IPS DF 6.9 (cell line): ENCODE data around the gene FAM83G.

Experiments used
- DNase-seq: peaks from one replicate; pipeline ENCODE4 v3.0.0-alpha.2; 2013; ENCODE audit warnings: low read depth, low spot score
- H3K27ac ChIP-seq: one replicate; pipeline ENCODE4 v1.5.1; 2013; ENCODE audit warnings: low read length, control low read depth
- H3K27me3 ChIP-seq: 2 replicates; pipeline ENCODE4 v1.6.1; 2013; ENCODE audit warnings: mild to moderate bottlenecking, low read length; ENCODE audit not compliant: control insufficient read depth, insufficient read depth
- H3K36me3 ChIP-seq: 2 replicates; pipeline ENCODE4 v1.6.1; 2013; ENCODE audit warnings: low read length; ENCODE audit not compliant: control insufficient read depth, insufficient read depth
- H3K4me1 ChIP-seq: 2 replicates; pipeline ENCODE4 v1.6.1; 2013; ENCODE audit warnings: low read length; ENCODE audit not compliant: control insufficient read depth, insufficient read depth
- H3K4me3 ChIP-seq: 2 replicates; pipeline ENCODE4 v1.5.1; 2013; ENCODE audit warnings: mild to moderate bottlenecking, low read length
- H3K9me3 ChIP-seq: 2 replicates; pipeline ENCODE4 v1.6.1; 2013; ENCODE audit warnings: low read length, inconsistent platforms; ENCODE audit not compliant: control insufficient read depth, insufficient read depth
- WGBS: extraction: QIAGEN DNeasy Blood & Tissue Kit; methylation state at CpG from one replicate; pipeline ENCODE4 v1.1.7; 2013; ENCODE audit warnings: mixed read lengths, missing lambda C conversion rate; ENCODE audit not compliant: insufficient read length, insufficient coverage; 5-methylcytosine and 5-hydroxymethylcytosine counted together

FAM83G gene

DNA sequence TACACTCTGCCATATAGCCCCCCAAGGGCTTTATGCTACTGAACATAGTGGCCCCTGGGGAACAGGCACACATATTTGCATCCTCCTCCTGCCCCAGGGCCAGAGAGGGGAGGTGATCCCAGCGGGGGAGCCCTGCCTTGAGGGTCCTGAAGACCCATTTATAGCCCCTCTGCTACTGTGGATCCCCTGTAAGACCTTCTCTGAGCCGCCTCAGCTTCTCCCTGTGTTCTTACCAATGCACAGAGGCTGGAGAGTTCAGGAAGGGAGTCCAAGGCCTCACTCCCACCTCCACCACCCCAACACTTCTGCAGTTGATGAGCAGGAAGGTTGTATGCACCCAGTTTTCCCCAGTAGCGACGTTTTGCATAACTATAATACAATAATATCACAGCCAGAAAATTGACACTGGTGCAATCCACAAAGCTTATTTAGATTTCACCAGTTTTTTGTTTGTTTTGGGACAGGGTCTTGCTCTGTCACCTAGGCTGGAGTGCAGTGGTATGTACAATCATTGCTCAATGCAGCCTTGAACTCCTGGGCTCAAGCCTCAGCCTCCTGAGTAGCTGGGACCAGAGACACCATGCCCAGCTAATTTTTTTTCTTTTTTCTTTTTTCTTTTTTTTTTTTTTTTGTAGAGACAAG lies 1.3 kb upstream of the FAM83G start:
- DNase-seq, result no peak
- Histone ChIP-seq H3K4me1 (peaks cover 6% of the 10 kb centered on the region), H3K36me3 (peaks cover 5% of the 10 kb centered on the region; the same call in 1 of the 2 replicates), H3K27me3 (no peaks in the 10 kb centered on the region), H3K9me3 (no peaks in the 10 kb centered on the region), H3K27ac (no peak overlapping the region), H3K4me3 (no peak overlapping the region)
- no CpG with 5 or more reads among the region's 4 CpGs for WGBS

DNA sequence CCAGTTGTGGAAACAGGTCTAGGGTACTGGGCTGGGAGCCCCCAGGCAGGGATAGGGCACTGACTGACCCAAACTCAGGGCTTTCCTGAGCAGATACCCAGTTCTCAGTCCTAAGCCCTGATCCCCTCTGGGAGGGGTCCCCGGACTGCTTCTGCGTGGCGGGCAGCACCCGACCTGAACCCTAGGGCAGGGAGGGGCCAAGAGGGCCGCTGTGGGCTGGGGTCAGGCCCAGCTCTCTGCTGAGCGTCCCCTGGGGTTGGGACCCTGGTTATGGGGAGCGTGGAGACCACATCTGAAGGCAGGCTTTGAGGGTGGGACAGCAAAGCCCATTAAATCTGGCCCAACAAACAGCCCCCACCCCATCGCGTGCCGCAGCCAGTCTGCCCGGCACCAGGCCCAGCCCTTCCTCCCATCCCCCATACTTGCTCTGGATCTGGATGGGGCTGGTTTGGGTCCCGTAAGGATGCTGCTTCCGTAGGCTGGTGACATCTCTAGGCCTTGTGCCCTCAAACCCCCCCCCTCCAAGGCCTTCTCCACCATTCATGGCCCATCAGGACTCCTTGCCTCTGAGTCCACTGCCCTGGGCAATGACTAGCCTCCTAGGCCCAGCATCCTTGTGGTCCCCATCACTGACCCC lies 691 bp upstream of the FAM83G start:
- Histone ChIP-seq H3K36me3 (peaks cover 5% of the 10 kb centered on the region; the same call in 1 of the 2 replicates), H3K4me3 (peak overlapping the region; percentile 56; the same call in 1 of the 2 replicates), H3K4me1 (peaks cover 6% of the 10 kb centered on the region), H3K9me3 (no peaks in the 10 kb centered on the region), H3K27me3 (no peaks in the 10 kb centered on the region), H3K27ac (no peak overlapping the region)
- no CpG with 5 or more reads among the region's 13 CpGs for WGBS
- DNase-seq, result no peak

DNA sequence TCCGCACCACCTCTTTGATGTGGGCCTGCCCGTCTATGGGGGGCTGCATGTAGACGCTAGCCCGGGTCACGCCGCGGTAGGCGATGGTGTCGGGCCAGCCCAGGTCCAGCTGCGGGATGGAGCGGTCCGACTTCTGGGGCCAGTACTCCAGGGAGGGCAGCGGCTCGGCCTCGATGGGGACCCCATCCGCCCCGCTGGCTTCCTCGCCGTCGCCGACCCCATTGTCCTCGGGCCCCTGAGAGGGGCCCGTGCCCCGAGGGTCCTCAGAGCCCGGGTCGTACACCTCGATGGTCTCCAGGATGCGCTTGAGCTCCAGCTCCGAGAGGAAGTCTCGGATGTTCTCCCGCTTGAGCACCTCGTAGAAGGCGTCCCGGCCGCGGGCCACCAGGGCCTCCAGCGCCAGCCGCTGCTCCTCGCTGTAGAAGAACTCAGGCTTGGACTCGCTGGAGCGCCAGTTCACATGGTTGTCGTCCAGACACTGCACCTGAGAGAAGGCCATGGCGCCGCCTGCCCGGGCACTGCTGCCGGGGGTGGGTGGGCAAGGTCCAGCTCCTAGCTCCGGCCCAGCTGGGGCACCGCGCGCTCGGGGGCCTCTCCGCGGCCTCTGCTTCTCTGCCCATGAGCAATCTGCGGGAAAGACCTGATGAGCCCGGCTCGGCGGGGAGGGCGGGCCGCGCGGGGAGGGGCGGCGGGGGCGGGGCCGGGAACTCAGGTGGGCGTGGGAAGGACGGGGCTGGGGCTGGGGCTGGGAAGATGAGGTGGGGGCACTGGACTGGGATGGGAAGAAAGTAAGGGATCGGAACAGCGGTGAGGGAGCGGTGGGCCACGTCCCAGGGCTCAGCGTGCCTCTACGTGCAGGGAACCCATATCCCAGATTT lies 782 bp downstream of the FAM83G start:
- Histone ChIP-seq H3K36me3 (peaks cover 5% of the 10 kb centered on the region; the same call in 1 of the 2 replicates), H3K27ac (no peak overlapping the region), H3K9me3 (no peaks in the 10 kb centered on the region), H3K27me3 (no peaks in the 10 kb centered on the region), H3K4me1 (peaks cover 6% of the 10 kb centered on the region), H3K4me3 (peak overlapping the region; percentile 56)
- DNase-seq, result no peak
- WGBS, result no CpG with 5 or more reads among the region's 73 CpGs

DNA sequence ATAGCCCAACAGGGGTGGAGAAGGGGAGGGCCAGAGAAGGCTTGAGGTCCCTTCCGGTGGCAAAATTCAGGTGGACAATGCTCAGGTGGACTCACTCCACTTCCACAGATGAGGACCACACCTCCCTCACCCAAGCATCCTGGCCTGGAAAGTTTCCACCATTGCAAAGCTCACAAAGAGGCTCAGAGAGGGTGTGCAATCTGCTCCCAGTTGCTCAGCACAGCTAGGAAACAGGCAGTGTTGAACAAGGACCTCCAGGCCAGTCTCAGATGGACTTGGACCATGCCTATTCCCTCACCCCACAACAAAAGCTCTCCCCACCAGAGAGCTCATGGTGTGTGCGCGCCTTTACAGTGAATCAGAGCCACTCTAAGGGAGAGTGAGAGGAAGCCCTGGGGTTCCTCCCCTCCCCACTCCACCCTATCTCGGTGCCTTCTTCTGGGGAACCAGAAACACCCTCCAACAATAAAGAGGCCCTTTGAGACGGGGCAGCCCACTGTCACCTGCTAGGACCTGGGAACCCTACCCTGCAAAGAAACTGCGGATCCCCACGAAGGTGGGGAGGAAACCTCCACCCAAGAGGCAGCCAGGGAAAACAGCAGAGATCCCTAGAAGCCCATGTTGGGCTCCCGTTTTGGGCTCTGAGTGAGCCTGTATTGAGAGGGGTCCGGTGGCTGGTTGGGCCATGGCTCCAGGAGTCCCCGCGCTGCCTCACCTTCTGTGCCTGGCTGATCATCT lies 1.6 kb downstream of the FAM83G start:
- H3K36me3 ChIP-seq, result peaks cover 5% of the 10 kb centered on the region; the same call in 1 of the 2 replicates
- no CpG with 5 or more reads among the region's 11 CpGs for WGBS
- no peaks in the 10 kb centered on the region for H3K9me3 ChIP-seq
- peaks cover 6% of the 10 kb centered on the region for H3K4me1 ChIP-seq
- DNase-seq, result no peak
- no peak overlapping the region for H3K27ac ChIP-seq
- no peaks in the 10 kb centered on the region for H3K27me3 ChIP-seq
- H3K4me3 ChIP-seq, result peak overlapping the region; percentile 56; the same call in 1 of the 2 replicates

DNA sequence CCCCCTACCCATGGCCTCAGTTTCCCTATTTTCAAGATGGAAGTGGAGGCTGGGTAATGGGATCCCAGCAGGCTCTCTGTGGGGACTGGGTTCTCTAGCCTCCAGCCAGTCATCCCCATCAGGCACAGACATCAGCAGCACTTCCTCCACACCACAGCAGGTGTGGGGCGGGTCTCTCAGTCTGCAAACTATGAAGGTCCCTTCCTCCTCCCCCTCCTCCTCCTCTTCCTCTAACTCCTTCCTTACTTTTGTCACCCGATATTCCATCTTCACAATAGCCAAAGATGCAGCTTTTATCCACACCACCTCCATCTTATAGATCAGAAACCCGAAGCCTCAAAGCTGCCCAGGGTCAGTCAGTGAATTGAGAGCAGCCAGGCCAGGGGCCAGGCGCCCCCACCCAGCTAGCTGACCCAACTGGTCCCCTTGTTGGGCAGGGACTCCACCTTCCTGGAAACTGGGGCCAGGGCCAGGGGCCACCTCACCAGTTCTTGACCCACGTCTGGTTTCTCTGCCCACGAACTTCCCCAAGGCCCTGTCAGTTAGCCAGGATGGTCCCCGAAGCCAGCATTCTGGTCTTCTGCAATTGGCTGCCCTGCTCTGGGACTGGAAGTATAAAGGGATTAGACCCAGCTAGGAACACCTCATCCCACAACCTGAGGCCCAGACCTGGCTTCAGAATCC lies 2.5 kb downstream of the FAM83G start:
- H3K27me3 ChIP-seq, result no peaks in the 10 kb centered on the region
- no peaks in the 10 kb centered on the region for H3K9me3 ChIP-seq
- H3K36me3 ChIP-seq, result peaks cover 5% of the 10 kb centered on the region; the same call in 1 of the 2 replicates
- WGBS, result 100% methylated on average over 1 of the region's 7 CpGs
- peaks cover 6% of the 10 kb centered on the region for H3K4me1 ChIP-seq
- no peak overlapping the region for H3K27ac ChIP-seq
- DNase-seq, result no peak
- H3K4me3 ChIP-seq, result no peak overlapping the region

DNA sequence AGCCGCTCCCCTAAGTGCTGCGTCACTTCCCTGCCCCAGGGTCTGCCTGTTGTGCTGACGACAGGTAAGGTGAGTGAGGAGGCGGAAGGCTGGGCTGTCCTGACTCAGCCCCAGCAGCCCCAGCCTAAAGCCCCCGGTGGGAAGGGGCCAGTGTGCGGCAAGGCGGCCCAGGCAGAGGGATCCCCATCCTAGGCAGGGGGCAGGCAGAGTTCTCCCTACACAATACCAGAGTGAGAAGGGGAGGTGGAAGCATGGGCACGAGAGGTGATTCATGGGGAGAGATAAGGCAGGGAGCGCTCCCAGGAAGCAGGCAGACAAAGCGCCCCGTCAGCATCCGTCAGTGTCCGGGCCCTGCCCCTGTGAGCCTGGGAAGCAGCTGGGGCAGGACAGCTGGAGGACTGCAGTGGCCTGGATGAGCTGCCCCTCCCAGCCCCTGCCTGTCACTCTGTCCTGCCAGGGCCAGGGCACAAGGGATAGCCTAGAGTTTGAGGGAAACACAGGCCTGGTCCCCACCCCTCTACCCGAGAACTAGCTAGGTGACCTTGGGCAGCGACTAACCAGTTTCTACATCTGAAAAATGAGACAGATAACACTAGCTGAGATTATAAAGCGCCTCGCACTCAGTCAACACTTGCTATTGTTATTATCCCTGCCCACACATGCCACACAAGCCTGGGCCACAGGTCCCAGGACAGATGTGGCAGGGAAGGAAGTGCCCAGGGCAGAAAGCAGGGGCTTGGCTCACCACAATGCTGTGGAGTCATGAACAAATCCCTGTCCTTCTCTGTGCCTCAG lies 3.8 kb downstream of the FAM83G start:
- no CpG with 5 or more reads among the region's 17 CpGs for WGBS
- no peaks in the 10 kb centered on the region for H3K9me3 ChIP-seq
- H3K27me3 ChIP-seq, result no peaks in the 10 kb centered on the region
- no peak overlapping the region for H3K27ac ChIP-seq
- peaks cover 6% of the 10 kb centered on the region for H3K4me1 ChIP-seq
- no peak overlapping the region for H3K4me3 ChIP-seq
- H3K36me3 ChIP-seq, result peaks cover 5% of the 10 kb centered on the region
- no peak for DNase-seq

DNA sequence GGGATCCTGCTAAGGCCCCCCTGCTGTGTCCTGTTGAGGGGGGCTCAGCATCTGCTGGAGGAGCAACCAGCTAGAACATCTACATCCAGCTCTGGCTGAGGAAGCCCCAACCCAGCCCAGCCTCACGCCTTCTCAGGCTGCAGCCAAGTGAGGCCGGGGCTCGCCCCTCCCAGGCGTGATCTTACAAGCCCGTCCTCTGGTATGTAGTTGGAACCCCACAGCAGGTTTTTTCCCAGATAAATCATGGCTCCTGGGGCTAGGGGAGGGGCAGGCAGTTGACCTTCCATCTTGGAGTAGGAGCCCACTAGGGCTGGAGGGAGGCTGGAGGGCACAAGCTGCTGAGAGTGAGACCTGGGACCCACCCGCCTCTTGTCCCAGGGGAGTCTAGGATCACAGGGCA lies 4.7 kb downstream of the FAM83G start:
- no CpG with 5 or more reads among the region's 6 CpGs for WGBS
- Histone ChIP-seq H3K4me3 (no peak overlapping the region), H3K36me3 (peaks cover 5% of the 10 kb centered on the region), H3K27ac (no peak overlapping the region), H3K27me3 (no peaks in the 10 kb centered on the region), H3K4me1 (peaks cover 2% of the 10 kb centered on the region), H3K9me3 (no peaks in the 10 kb centered on the region)
- DNase-seq, result no peak

DNA sequence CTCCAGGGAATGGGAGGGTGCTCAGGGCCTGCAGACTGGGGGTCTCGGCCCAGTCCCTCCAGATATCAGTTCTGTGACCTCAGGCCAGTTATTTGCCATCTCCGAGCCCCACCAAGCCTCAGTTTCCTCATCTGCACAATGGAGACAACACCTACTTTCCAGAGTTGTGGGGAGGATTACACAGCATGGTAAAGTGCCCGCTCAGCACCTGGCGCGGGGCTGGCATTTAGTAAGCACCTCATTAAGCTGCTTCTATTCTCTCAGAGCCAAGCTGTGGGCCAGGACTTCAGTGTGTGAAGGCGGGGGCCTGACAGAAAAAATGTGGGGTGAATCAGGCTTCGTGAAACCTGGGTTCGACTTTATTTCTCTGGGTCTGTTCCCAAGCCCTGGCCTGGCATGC lies 5.2 kb downstream of the FAM83G start:
- no peak overlapping the region for H3K4me3 ChIP-seq
- DNase-seq, result no peak
- WGBS, result no CpG with 5 or more reads among the region's 8 CpGs
- no peaks in the 10 kb centered on the region for H3K9me3 ChIP-seq
- no peak overlapping the region for H3K27ac ChIP-seq
- H3K4me1 ChIP-seq, result no peaks in the 10 kb centered on the region
- peaks cover 5% of the 10 kb centered on the region for H3K36me3 ChIP-seq
- no peaks in the 10 kb centered on the region for H3K27me3 ChIP-seq

DNA sequence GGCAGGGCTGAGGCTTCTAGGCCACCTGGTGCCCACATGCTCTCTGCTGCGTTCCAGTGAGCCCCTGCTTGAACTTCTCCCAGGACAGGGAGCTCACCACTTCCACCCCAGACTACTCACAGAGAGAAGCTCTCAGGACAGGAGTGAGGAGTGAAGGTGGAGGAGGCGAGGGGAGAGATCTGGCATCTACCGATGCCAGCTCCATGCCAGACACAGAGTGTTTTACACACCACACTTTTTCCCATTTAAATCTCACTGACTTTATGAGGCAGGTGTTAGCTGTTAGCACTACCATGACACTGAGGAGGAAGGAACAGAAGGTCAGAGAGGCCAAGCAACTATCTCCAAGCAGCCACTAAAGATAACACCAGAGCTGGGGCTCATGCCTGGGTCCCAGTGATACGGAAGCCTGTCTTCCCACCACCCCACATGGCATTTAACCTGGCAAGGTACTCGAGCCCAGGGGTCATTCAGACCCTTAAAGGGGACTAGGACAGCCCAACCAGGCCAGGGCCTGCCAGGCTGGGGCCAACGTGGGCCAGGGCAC lies 6.8 kb downstream of the FAM83G start:
- Histone ChIP-seq H3K9me3 (no peaks in the 10 kb centered on the region), H3K36me3 (peaks cover 5% of the 10 kb centered on the region), H3K4me1 (no peaks in the 10 kb centered on the region), H3K4me3 (no peak overlapping the region), H3K27me3 (no peaks in the 10 kb centered on the region), H3K27ac (no peak overlapping the region)
- no peak for DNase-seq
- no CpG with 5 or more reads among the region's 6 CpGs for WGBS
